HG02588 (cell line): ENCODE results near the gene ABAT.

Experiments used
- ATAC-seq: cut with Tn5 transposase; IDR thresholded peaks from one replicate; pipeline ENCODE4 v1.9.1; 2021; ENCODE audit warnings: mild to moderate bottlenecking, moderate library complexity; ENCODE audit not compliant: unreplicated experiment

Gene ABAT

DNA sequence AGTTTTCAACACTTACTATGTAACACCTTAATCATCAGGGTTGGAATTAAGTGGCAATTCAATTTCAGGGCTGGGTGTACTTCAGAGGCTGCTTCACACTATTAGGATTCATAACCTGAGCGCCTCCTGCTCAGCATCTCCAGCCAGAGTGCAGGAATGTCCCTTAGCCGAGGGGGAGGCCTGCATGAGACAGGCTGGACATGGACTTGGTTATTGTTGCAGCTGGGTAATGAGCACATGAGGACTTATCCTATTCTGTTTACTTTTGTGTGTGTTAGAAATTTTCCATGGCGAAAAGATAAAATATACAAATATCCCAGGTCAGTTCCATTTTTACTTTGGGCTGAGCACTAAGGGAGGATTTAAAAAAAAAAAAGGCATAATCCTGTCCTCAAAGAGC is 133.6 kb downstream of the ABAT start:
- ATAC-seq = no peak

GRCh38 chr16:8808613-8809353 is 134.4 kb downstream of the ABAT start:
- no peak for ATAC-seq

DNA sequence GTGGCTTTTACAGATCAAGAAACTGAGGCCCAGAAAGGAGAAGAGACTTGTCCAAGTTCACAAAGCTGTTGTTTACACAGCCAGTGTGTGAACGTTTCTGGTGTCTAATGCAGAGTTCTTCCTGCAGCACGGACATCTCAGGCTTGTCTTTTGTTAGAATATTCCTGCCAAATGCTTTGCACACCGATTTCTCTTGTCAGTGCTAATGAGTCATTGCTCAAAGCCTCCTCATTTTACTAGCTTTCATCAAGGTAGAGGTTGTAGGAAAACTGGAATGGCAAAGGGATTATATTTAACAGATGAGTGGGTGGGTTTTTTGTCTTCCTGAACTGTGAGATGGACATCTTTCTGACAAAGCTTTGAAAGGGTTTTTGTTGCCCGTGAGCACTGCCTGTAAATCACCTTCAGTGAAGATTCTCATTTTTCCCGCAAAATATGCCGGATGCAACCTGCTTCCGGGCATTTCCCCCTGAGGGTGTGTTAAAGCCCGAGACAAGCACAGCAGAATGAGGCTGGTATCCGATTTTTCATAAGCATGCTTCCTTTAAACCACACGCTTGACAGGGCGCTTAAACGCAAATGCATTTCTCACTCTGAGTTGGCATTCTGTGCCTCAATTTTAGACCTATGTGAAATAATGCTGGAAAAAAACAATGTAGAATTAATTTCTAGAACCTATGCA is 137.9 kb downstream of the ABAT start:
- ATAC-seq = no peak

DNA sequence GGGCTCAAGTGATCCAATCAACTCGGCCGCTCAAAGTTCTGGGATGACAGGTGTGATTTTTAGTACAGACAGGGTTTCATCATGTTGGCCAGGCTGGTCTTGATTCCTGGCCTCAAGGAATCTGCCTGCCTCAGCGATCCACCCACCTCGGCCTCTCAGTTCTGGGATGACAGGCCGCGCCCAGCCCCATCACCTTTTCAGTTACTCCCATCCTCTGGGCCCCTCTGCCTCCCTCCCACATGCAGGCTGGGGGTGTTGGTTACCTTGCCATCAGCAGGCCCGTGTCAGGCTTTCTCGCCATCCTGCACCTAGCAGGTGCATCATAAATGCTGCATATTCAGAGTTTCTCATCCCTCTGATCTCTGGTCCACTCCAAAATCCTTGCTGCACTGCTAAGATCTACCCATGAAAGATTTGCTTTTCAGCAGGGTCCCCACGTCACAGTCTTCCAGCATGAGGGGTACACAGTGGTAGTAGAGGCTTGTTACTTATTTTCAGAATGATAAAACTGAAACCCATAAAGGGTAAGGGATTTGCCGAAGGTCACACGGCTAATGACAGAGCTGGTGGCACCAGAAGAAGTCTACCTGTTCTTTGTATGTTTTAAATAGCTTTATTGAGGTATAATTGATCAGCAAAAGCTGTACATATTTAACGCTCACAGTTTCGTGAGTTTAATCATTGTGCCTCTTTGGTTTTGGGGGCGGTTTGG is 139.8 kb downstream of the ABAT start:
- ATAC-seq = no peak

- ATAC-seq = no peak
Measured at GRCh38 chr16:8816967-8817655, 142.7 kb downstream of the ABAT start.

- peak; percentile 78 for ATAC-seq
Measured at GRCh38 chr16:8818504-8819270, 144.3 kb downstream of the ABAT start.

DNA sequence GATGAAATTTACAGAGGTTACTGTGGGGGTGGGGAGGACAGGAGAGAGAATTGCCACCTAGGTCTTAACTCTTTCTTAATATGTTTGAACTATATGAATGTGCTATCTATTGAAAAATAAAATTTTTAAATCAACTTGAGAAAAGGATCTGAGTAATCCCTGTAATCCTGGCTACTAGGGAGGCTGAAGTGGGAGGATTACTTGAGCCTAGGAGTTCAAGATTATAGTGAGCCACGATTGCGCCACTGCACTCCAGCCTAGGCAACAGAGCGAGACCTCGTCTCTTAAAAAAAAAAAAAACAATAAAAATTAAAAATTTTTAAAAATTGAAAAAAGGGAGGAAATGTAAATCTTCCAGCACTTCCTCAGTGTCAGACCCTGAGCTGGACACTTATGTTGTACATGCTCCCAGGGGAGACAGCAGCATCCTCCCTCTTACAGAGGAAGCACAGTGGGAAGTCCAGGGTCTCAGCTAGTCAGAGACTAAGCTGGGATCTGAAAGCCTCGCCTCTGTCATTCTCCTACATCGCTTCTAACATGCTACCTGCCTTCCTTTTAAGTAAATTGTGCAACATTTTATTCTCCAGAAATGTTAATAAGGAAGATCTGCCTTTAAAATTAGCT is 145.1 kb downstream of the ABAT start:
- no peak for ATAC-seq

- ATAC-seq = no peak
Measured at GRCh38 chr16:8822403-8822802, 148.0 kb downstream of the ABAT start.

DNA sequence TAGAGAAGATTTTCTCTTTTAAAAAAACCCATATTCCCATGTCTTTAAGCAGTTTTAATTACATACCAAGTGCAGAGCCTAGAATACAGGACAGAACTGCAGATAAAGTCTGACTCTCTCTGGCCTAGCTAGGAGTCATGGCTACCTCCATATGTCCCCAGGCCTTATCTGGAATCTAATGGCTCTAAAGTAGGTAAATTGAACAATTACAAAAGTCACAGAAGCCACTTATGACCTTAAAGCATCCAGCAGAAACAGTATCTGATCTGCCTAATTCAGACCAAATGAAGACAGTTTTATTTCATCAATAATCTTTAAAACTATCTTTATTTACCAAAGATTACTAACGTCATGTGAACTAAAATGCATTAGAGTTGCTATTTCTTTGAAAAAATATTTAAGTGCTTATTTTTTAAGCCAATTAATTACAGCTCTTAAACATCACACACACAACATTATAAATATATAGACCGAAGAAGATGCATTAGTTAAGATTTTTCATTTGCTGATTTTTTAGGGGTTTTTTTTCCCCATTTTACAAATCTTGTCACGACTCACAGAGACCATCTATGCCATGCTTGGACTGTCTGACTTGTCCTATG is 152.0 kb downstream of the ABAT start:
- no peak for ATAC-seq

DNA sequence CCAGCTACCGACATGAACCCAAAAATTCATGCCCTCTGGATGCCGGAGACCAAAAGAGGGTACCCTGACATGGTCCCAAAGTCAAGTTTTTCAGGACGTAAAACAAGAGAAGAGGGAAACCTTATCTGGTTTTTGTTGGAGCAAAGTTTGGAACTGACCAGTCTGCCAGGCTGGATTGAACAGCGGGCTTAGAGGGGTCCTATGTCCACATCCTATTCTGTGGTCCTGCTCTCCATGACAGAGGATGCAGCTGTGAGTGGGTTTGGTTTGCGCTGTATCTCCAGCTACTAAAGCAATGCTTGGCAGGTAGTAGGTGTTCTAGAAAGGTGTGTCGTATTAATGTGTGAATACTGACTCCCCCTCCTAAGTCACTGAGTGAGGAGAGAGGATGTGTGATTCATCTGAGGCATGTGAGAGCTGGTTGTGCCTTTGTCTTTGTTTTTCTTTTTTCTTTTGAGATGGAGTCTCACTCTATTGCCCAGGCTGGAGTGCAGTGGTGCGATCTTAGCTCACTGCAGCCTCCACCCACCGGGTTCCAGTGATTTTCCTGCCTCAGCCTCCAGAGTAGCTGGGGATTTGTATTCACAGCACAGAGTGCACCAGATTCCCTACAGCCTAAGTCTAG is 154.2 kb downstream of the ABAT start:
- ATAC-seq = no peak

DNA sequence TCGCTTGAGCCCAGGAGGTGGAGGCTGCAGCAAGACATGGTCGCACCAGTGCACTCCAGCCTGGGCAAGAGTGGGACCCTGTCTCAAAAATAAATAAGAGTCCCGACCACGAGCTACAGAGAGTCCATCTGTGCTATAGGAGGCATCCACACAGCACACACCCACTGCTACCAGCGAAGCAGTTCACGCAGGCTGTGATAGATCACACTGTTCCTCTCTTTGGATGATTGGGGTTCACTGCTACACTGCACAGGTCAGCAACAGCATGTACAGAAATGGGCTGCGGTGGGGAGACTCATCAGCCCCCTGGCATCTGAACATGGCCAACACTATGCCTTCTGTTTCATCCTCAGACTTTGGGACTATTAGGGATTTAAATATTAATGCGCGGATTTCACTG is 157.0 kb downstream of the ABAT start:
- no peak for ATAC-seq

GRCh38 chr16:8831871-8832716 is 157.7 kb downstream of the ABAT start:
- no peak for ATAC-seq

GRCh38 chr16:8832717-8833105 is 158.3 kb downstream of the ABAT start:
- no peak for ATAC-seq
